BJ (cell line): ENCODE data around the gene PDE4D. TPM values are rescaled to one million over a fixed set of nuclear protein-coding genes. Genes with fewer than 3 reads are reported as not detected.

Source experiments
- CTCF ChIA-PET: fragments of 350-600 bp; formaldehyde crosslinking; extraction: SDS; loops from one replicate; lab custom pipeline; 2021; ENCODE audit warnings: antibody characterized with exemption, inconsistent platforms; lab: Yijun Ruan, JAX
- POLR2A ChIA-PET: fragments of 300-600 bp; sonication (Branson Sonifier 250); formaldehyde crosslinking; extraction: SDS; loops from one replicate; lab custom pipeline; 2021; ENCODE audit warnings: antibody characterized with exemption; lab: Charles Lee
- DNase-seq: peaks from one replicate; pipeline ENCODE4 v3.0.0-alpha.2; 2011; ENCODE audit warnings: low read depth
- H3K27me3 ChIP-seq: 2 replicates; pipeline ENCODE4 v1.6.0; 2011; ENCODE audit warnings: low read length; ENCODE audit not compliant: control insufficient read depth, insufficient read depth
- H3K36me3 ChIP-seq: 2 replicates; pipeline ENCODE4 v1.5.1; 2011; ENCODE audit warnings: low read length; ENCODE audit not compliant: control insufficient read depth, insufficient read depth
- H3K4me3 ChIP-seq: 2 replicates; pipeline ENCODE4 v1.5.1; 2011; ENCODE audit warnings: low read depth, mild to moderate bottlenecking, control low read depth, low read length
- CTCF ChIP-seq: IDR thresholded peaks from 2 replicates; pipeline ENCODE4 v1.5.1; 2011; ENCODE audit warnings: low read depth, mild to moderate bottlenecking, control low read depth, inconsistent platforms, low read length, moderate library complexity; ENCODE audit not compliant: insufficient read depth
- polyA plus RNA-seq: library from polyadenylated mRNA; depleted of rRNA; stranded (reverse); fragments of >200 nt; gene quantifications from 2 replicates; pipeline ENCODE4 v1.2.3, GENCODE V29; 2011

Gene PDE4D
- polyA plus RNA-seq, 1 experiment: 2.8 TPM

GRCh38 chr5:59361454-59361853 lies 532.1 kb downstream of the PDE4D start:
- no peak for TF ChIP-seq CTCF
- CTCF ChIA-PET: interaction anchor here (1.2 kb wide), 1 partner anchor 173 kb away, joined by 4 read pairs; no protein-coding TSS in a partner anchor
- DNase-seq: no peak
- POLR2A ChIA-PET: no interaction called here
- peaks cover 6% of the 10 kb centered on the region for H3K27me3 ChIP-seq
- H3K36me3 ChIP-seq: no peaks in the 10 kb centered on the region
- no peak overlapping the region for H3K4me3 ChIP-seq

DNA sequence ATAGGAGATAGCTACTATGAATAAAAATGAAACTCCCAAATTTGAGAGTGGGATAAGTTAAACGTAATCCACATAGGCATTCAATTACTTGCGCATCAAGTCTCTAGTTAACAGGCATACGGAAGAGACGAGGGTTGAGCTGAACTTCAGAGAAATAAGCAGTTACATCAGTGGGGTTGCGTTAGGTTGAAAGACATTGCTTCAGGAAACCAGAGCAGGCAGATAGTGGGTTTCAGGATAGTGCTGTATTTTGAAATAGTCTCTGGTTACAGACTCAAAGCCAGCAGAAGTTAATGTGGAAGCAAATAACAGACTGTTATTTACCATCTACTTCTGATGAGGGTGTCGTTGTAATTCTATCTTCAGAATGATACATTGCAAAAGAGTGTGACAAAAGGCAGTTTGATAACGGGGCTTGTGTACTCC lies 533.4 kb downstream of the PDE4D start:
- DNase-seq: no peak
- Histone ChIP-seq H3K36me3 (no peaks in the 10 kb centered on the region), H3K27me3 (peaks cover 6% of the 10 kb centered on the region), H3K4me3 (no peak overlapping the region)
- no peak for TF ChIP-seq CTCF
- ChIA-PET CTCF (interaction anchor here (1.1 to 3.4 kb wide), 4 partner anchors 7 to 172 kb away, joined by 3 to 14 read pairs (median 7); no protein-coding TSS in a partner anchor), POLR2A (no interaction called here)

DNA sequence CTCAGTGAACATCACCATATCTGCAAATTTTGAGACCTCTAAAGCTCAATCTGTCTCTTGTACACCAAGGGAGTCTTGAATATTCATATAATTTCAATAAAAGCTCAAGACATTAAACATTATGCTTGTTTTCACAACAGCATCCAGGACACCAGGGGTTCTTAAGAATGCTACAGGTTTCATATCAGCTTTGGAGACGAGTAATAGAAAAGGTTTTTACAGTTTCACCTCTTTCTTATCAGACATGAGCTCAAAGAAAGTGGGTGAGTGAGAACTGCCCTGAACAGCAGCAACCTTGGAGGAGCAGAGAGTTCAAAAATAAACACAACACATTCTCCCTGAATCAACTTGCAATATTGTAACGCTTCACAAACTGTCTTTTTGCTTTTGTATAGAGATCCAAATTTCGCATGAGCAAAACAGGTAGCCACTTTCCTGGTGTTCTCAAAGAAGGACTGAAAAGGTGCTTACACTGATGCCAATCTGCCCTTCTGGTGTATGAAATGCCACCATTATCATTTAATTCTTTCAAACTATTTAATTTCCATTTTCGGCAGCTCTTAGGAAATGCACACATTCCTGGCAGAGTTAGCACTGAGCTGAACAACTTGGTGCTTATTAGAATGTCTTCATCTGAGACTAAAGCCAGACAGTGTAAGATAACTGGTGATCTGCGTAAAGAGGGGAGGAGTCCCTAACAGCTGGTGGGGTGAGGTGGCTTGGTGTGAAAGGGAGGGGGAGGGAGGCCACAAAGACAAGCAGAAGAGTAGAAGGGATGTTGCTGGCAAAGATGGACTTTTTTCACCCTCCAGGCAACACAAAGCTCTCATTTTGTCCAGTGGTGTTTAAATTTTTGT lies 535.3 kb downstream of the PDE4D start:
- Histone ChIP-seq H3K27me3 (peaks cover 5% of the 10 kb centered on the region; the same call in 1 of the 2 replicates), H3K4me3 (no peak overlapping the region), H3K36me3 (no peaks in the 10 kb centered on the region)
- no peak for TF ChIP-seq CTCF
- ChIA-PET CTCF (interaction anchor here (0.6 to 3.4 kb wide), 4 partner anchors 9 to 467 kb away, joined by 3 to 14 read pairs (median 7); no protein-coding TSS in a partner anchor), POLR2A (no interaction called here)
- DNase-seq: no peak

GRCh38 chr5:59357381-59357977 lies 536.0 kb downstream of the PDE4D start:
- Histone ChIP-seq H3K4me3 (no peak overlapping the region), H3K27me3 (peaks cover 5% of the 10 kb centered on the region; the same call in 1 of the 2 replicates), H3K36me3 (no peaks in the 10 kb centered on the region)
- DNase-seq: no peak
- no peak for TF ChIP-seq CTCF
- CTCF ChIA-PET: interaction anchor here (0.6 to 3.4 kb wide), 4 partner anchors 10 to 466 kb away, joined by 3 to 14 read pairs (median 12); no protein-coding TSS in a partner anchor
- POLR2A ChIA-PET: no interaction called here
